8988T (cell line): ENCODE results near the gene HOXB3.
"Not testable (repeated sequence)": the region's sequence is repeated elsewhere in the genome, so short reads cannot be mapped to it uniquely, and the experiment has no call there.

ENCODE experiments used
- DNase-seq: peaks from one replicate; pipeline ENCODE4 v3.0.0; 2011

HOXB3 gene

DNA sequence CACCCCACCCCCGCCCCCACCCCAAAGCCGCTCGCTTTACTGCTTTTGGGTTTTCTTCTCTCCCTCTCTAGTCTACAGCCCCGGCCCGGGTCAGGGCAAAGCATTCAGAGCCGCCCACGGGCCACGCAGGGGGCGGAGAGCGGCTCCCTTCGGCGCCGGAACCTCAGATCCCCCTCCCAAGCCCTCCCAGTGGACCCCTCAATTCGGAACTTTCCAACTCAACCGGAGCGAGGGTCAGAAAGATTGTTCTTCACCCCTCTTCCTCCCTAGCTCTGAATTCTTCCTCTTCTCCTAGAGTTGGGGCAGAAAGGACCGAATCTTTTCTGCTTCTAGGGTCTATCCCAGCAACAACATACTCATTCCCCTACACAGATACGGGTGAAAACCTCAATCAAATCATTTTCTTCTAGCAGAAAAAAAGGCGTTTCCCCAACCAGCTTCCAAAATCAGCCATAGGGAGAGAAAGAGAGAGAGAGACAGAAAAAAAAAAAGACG is 46.1 kb downstream of the HOXB3 start:
- DNase-seq = peak; percentile 49

DNA sequence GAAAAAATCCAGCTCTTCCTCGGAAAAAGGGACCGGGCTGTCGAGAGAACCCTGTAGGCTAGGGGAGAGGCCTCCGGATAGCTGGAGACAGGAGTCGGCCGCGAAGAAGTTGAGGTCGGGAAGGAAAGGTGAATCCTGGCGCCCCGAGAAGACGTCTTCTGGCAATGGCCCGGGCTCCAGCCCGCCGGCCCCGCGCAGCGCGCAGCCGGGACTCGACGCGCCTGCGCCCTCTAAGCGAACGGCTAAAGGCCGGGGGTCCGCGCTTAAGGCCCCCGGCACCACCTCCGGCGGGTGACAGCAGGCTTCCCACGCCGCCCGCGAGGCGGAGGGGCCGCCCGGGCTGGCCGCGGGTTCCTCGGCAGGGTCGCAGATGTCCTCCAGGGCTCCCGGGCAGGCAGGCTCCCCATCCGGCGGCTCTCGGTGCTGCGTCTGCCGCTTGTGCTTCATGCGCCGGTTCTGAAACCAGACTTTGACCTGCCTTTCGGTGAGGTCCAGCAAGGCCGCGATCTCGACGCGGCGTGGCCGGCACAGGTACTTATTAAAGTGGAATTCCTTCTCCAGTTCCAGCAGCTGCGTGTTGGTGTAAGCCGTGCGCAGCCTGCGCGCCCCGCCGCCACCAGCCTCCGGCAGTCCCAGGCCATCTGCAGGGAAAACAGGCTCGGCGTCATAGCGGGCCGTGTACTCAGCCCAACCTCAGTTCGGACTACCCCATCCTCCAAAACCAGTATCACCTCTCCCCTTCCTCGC is 46.8 kb downstream of the HOXB3 start:
- DNase-seq = peak; percentile 66

DNA sequence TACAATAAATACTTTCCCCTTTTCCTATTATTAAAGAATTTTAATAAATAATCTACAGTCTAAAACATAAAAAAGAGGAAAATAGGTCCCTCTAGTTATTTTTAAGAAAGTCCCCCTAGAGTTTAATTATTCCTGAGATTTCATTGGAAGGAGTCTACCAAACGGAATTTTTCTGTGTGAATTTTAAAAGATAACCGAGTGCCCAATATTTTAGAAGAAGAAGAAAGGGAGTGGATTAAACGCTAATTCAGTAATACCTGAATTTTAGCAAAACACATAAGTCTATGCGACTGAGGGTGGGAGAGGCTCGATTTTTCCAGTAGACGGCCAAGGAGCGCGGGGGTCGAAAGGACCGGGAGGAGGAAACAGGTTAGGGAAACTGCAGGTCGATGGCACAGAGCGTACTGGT is 47.3 kb downstream of the HOXB3 start:
- DNase-seq = no peak

DNA sequence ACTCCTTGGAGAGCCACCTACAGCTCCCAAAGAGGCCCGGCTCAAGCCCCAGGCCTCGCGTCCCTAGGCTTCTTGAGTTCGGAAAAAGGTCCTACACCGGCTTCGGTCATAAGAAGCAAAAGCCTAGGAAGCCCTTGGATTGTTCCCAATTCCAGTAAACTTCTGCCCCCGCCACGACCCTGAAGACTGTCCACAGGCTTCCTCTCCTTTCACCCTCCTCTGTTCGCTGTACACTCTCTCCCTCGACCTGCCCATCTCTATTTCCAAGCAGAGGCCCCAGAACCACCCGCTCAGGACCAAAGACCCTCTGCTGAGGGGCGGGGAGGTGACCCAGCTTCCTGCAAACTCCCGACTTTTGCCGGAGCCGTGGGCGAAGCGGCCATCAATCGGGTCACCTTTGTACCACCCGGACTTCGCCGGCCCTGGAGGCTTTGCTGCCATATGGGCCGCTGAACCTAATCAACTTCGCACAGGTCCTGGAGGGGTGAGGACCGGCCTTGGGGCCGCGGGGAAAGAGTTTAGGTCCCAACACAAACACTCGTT is 47.9 kb downstream of the HOXB3 start:
- no peak for DNase-seq

DNA sequence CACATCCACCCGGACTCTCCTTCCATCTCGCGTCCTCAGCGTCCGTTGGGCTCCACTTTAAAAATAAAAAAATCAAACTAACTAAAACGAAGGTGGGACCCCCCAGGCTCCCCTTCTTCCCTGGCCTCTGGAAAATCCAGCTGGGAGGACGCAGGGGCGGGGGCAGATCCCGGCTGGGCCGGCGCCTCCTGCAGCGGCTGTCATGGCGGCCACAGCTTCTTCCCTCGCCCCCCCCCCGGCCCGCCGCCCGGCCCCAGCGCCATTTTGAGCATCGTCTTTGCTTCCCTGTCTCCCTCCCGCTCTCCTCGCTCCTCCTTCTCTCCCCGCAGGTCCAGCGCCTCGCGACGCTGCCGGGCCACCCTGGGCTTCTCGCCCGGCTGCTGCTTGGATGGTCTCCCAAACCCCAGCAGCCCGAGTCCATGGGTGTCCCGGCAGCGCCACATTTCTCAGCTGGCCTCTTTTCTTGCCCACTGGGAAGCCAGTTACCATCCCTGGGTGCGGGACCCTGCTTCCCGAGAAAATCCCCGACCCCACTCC is 48.4 kb downstream of the HOXB3 start:
- DNase-seq = no peak

DNA sequence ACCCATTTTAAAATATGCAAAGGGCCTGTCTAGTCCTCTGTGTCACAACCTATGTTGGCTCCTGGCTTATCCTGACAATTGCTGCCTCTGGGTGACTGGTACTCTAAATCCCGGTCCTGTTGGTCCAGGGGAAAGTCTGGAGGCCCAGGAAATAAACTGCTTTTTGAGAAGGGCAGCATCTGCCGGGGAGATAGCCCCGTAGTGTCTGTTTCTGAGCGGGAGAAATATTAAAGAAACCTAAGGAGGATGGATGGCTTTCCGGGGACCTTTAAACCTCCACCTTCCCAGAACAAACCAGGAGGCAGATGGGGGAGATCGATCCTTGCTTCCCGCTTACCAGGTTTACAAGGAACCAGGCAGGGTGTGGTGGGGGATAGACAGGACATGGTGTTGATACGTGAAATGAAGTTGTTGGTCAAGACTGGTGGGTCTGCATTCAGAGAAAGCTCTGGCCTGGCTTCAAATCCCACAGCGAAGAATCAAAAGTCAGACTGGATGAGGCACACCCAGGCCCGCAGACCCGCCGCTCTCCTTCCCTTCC is 48.9 kb downstream of the HOXB3 start:
- DNase-seq = no peak

DNA sequence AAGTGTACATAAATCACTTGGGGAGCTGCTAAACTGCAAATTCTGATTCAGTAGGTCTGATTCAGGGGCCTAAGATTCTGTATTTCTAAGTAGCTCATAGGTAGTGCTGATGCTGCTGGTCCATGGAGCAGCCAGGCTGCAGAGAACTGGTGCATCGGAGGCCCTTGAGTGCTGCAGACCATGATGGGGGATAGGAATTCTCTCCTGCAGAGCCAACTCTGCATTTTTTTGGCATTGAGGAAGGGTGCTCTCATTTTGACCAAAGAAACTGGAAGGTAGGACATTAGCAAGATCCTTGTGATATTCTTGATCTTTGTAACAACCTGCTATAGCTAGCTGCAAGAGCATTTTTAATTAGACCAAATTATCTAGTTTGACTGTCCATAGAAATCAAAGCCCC is 49.8 kb downstream of the HOXB3 start:
- DNase-seq = no peak

DNA sequence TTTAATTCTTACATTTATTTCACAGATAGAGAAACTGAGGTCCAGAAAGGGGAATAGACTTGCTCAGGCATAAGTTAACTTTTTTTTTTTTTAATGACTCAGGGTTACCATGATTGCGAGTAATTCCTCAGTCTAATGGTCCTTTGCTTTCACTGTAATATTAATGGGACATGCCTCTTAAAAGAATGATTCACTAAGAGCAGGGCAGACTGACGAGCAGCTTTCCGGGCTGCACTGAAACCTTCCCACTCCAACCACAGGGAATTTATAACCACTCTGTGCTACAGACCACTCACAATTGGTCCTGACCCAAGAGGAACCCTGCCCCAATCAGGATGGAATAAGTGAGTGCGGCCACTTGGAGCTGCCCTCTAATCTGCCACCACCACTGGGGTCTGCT is 50.9 kb downstream of the HOXB3 start:
- no peak for DNase-seq

DNA sequence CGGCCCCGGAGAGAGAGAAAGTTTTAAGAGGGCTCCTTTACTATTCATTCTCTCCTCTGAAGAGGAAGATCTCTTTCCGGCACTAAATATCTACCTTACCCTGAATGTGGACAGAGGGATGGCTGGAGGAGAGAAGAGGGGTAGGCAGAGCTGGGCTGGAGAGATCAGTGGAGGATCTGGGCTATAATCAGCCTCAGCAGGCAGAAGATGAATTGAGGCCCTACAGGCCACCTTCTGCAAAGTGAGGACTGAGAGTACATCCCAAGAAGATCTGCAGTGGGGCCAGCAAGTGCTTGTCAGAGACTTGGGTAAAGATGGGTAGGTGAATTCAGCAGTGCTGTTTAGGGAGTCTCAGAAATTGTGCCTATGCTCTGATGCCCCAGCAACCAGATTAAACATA is 52.7 kb downstream of the HOXB3 start:
- no peak for DNase-seq

DNA sequence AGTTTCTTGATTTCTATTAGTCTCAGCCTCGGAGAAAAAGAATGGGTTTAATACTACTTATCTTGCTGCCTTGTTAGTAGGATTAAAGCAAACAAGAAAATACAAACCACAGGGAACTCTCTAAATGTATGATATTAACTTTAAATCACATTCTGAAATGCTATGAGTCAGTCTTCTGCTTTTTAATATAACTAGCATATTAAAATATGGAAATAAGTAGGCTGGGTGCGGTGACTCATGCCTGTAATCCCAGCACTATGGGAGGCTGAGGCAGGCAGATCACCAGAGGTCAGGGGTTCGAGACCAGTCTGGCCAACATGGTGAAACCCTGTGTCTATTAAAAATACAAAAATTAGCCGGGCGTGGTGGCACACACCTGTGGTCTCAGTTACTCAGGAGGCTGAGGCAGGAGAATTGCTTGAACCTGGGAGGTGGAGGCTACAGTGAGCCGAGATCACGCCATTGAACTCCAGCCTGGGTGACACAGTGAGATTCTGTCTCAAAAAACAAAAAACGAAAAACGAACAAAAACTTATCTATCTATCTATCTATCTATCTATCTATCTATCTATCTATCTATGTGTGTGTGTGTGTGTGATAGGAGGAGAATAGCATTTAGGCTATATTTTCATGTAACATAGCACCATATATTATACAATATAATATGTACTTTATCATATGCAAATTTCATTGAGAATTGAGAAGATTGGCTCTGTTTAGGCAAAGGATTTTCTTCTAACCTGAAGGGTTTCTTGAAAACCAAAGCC is 54.1 kb downstream of the HOXB3 start:
- DNase-seq = not testable (repeated sequence)

DNA sequence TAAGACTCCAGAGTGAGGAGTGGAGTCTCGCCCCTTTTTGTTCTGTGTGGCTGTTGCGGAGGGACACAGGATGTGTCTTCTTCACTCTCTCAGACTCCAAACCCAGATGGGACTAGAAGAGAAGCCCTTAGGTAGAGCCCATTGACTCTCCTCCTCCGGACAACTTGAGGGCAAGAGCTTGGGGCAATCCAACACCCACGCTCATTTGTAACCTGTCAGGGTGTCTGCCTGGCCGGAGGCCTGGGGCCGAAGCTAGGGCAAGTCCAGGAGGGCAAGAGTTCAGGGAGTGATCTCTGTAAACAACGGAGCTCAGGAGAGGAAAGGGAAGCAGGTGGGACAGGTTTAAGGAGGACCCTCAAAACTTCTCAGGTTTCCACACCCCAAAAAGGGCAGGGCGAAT is 57.8 kb downstream of the HOXB3 start:
- DNase-seq = no peak

DNA sequence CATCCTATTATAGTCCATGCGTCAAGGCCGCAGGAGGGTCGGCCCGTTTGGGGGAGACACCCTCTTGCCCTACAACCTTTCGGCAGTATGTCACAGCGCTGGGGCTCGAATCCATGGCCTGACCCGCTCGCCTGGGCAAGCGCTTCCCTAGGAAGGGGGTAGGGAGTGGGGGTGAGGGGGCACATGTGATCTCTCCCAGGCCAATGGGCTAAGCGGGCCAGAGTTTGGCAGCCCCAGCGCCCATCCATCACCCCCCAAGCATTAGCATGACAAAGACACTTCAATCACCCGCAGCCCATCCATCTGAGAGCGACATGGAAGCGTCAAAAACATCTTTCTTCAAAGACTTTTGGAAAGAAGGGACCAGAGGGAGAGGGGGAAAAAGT is 59.2 kb downstream of the HOXB3 start, which contains the start of gene HOXB1:
Gene HOXB1, minus strand, starts transcription at position 125 of the 386 bp plus-strand sequence. Its CDS starts 107 bp downstream, at position 18.
- no peak for DNase-seq

DNA sequence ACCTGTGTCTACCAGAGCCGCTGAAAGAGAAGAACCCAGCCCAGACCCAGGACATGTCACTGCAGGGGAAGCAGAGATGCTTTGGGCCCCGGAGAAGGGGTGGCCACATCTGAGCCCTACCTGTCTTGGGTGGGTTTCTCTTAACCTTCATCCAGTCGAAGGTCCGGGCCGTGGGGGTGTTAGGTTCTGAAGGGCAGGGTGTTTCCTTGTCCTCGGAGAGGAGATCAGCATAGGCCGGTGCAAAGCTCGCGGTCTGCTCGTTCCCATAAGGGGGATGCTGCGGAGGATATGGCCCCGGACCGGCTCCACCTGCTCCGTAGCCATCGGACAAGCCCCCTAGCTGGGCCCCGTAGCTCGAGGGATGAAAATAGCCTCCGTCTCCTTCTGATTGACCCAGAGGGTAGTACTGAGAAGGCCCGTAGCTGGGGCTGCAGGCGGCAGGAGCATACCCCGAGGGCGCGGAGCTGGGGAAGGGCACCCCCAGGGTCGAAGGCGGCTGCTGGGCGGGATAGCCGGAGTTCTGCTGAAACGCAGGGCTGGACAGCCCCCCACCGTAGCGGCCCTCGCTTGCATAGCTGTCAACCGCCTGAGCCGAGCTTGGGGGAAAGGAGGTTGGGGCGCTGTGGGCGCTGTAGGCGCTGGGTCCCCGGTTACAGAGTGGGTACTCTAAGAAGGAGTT is 59.7 kb downstream of the HOXB3 start:
- no peak for DNase-seq

DNA sequence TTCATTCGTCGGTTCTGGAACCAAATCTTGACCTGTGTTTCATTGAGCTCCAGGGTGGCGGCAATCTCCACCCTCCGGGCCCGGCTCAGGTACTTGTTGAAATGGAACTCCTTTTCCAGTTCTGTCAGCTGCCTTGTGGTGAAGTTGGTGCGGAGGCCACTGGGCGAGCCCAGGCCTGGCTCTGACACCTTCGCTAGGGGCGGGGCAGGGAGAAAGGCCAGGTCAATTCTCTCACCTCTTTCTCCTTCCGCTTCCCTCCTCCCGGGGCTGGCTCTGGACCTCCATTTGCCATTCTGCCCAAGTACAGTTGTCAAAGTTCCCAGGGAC is 60.4 kb downstream of the HOXB3 start:
- no peak for DNase-seq

DNA sequence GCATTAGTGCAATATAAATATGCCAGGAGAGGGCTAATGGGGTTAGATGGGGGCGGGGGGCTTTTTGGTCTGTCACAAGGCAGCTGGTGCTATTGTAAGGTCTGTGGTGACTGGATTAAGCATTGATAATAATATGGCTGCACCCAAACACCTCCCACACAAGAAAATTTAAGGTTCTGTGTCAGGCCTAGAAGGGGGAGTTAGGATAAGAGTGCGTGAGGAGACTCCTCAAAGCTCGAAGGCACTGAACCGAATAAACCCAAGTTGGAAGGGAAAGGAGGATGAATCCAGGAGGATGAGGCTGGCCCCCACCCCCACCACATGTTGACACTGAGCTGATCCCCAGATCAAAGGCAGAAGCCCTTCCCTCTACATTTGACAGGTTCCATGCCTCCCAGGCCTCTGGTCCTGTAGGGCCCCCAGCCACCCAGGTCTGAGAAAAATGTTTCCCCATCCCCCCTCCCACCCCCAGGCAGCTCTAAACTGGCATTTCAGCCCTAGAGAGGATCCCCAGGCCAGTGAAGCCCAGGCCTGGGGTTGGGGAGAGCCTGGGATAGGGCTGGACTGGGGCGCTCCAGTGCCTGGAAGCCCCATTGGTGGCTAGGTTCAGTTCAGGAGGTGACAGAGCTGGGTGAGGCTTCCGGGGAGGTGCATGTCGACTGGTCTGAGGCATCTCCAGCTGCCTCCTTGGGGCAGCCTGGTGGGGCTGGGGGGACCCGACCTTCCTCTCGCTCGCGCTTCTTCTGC is 60.9 kb downstream of the HOXB3 start:
- DNase-seq = no peak

DNA sequence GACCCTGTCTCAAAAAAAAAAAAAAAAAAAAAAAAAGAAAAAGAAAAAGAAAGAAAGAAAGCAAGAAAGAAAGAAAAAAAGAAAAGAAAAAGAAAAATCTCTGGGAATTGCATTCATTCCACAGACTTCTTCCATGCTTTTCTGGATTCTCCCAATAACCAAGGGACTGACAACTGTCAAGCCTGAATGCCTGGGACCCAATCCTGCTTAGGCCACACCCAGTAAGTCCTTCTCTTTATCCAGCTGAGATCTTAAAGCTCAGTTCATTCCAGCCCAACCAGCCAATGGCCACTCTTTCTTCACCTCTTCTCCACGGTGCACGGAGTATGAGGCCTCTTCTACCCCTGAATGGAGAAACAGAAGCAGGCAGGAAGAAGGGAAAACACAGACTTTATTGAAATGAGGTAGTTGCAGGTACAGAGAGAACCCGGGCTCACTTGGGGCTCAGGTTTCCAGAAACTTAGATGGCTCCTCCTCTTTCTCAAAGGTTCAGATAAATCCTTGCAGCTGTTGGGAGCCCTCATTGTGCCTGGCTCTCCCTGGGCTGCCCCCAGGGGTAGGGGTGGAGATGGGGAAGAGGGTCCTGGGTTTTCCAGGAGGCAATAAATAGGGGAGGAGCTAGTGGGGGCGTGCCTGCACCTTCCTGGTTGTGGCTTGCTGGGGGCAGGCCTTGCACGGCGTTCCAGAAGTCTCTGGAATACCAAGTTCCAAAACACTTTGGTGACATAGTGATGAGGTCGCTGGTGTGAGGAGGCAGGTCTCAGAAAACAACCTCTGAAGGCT is 61.7 kb downstream of the HOXB3 start:
- no peak for DNase-seq

DNA sequence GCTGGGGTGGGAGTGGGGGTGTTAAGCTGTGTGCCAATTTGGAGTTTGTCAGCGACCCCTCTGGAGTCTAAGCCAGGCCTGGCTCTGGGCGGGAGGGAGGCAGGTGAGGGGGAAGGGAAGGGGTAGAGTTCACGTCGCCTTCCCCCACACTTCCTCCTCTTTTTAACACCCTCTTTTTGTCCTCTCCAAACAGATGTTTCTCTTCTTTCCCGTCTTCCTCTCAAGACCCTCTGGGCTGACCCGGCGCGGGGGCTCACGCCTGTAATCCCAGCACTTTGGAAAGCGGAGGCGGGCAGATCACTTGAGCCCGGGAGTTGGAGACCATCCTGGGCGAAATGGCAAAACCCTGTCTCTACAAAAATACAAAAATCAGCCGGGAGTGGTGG is 62.5 kb downstream of the HOXB3 start:
- no peak for DNase-seq

DNA sequence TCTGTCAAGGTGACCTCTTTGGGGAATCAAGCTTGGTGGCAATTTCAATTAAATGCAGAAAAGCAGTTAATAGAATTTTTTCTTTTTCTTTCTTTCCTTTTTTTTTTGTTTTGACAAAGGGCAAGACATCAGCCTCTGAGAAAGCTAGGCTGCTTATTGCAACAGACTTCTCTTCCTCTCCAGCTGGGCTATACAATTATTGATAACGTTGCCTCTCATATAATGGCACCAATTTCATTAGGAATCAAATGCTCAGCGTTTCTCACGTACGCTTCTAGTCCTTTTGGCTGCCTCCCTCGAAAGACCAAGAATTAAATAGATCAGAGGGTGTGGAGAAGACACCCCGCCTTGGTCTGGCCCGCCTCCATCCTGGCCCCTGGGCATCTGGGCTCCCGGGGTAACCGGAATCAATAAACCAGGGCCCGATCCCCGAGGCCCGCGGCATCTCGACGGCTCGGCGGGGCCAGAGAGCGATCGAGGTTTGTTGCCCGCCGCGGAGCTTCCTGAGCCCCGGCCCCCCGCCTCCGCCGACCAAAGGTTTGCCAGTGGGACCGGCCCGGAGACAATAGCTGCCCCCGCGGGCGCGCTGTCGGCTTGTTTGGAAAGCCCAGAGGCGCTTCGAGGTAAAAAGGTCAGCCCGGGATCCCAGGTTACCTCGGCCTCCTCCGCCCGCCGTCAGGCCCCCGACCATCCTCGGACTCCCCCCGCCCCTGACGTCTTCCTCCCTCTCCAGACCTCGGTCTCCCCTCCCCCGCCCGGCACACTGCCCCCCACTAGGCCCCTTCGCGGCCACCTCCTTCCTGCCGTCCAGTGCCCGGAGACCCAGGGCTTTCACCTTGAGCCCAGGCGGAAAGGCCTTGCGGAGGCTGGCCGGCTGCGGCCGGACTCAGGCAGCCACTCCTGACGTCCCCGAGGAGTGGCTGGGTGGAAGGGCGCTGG is 63.2 kb downstream of the HOXB3 start:
- no peak for DNase-seq

DNA sequence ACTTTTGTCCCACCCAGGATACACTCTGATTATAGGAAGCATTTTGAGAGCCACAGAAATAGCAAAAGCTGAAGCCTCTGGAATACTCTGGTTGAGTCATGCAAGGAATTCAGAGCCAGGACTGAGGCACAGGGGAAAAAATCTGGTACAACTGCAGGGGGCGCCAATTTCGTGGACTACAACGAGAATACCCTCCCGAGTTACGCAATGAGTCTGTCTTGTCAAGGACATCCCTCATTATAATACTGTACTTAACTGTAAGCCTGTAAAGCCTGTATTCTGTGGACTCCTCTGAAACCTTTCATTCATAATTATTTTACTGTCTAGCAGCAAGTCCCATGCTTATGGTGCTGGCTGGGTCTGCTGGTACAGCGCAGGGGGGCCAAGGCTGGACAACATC is 67.0 kb downstream of the HOXB3 start:
- no peak for DNase-seq

DNA sequence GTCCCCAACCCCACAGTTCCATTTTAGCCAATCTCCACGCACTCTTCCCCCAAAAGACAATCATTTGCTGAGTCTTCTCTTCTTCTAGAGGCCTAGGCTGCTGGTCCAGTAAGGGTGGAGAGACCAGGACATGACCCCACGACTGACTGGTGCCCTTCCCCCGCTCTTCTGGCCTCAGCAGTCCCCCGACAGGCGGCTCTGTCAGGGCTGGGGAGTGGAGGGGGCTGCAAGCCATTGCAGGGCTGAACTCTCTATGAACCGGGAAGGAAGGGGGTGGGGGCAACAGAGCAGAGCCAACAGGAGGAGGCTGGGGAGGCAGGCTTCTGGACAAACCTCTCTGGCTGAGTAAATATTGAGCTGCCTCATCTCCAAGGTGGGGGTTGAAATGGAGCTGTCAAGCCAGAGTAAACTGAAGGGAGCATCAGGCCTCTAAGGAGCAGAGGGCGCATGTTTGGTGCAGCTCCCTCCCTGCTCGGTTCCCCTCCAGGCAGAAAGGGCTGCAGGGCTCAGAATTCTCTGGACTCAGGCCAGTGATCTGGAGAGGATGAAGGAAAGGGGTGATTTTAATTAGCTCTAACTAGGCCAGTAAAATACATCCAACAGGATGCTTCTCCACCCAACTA is 67.9 kb downstream of the HOXB3 start:
- no peak for DNase-seq
